ENCODE results near the gene ADRM1.

Gene ADRM1

GRCh38 chr20:62331347-62331746, 28.6 kb downstream of the ADRM1 start:
- H3K27me3 ChIP-seq (ENCODE audit: insufficient read depth, low read depth): no peaks in the 10 kb centered on the region
- H3K9ac ChIP-seq: no peak overlapping the region
- H2AFZ ChIP-seq (ENCODE audit: low read depth): no peak overlapping the region
- H3K4me3 ChIP-seq (IDR thresholded peaks at IDR 0.05; ENCODE audit: insufficient read depth, low read depth, low read length): no peak overlapping the region
- H3K36me3 ChIP-seq (ENCODE audit: insufficient read depth): no peaks in the 10 kb centered on the region
- no peaks in the 10 kb centered on the region for H3K4me1 ChIP-seq (ENCODE audit: low read depth, poor library complexity, severe bottlenecking)
- TF ChIP-seq CTCF (conservative IDR thresholded peaks at IDR 0.05; ENCODE audit: low read depth, low read length): no peak
- H4K20me1 ChIP-seq (ENCODE audit: insufficient read depth): no peaks in the 10 kb centered on the region
- no peaks in the 10 kb centered on the region for H3K79me2 ChIP-seq (ENCODE audit: insufficient read depth, low read depth)
- H3K27ac ChIP-seq: no peak overlapping the region
- H3K4me2 ChIP-seq: no peak overlapping the region

- H3K27me3 ChIP-seq (ENCODE audit: insufficient read depth, low read depth): no peaks in the 10 kb centered on the region
- no peaks in the 10 kb centered on the region for H3K79me2 ChIP-seq (ENCODE audit: insufficient read depth, low read depth)
- H3K9ac ChIP-seq: no peak overlapping the region
- no peak overlapping the region for H3K4me3 ChIP-seq (IDR thresholded peaks at IDR 0.05; ENCODE audit: insufficient read depth, low read depth, low read length)
- no peak for TF ChIP-seq CTCF (conservative IDR thresholded peaks at IDR 0.05; ENCODE audit: low read depth, low read length)
- no peak overlapping the region for H3K4me2 ChIP-seq
- H3K27ac ChIP-seq: no peak overlapping the region
- H3K4me1 ChIP-seq (ENCODE audit: low read depth, poor library complexity, severe bottlenecking): no peaks in the 10 kb centered on the region
- H2AFZ ChIP-seq (ENCODE audit: low read depth): no peak overlapping the region
- H3K36me3 ChIP-seq (ENCODE audit: insufficient read depth): no peaks in the 10 kb centered on the region
- H4K20me1 ChIP-seq (ENCODE audit: insufficient read depth): no peaks in the 10 kb centered on the region
Observed at GRCh38 chr20:62332421-62332820, 29.6 kb downstream of the ADRM1 start.

- no peaks in the 10 kb centered on the region for H4K20me1 ChIP-seq (ENCODE audit: insufficient read depth)
- TF ChIP-seq CTCF (conservative IDR thresholded peaks at IDR 0.05; ENCODE audit: low read depth, low read length): no peak
- H2AFZ ChIP-seq (ENCODE audit: low read depth): no peak overlapping the region
- H3K4me2 ChIP-seq: no peak overlapping the region
- H3K4me3 ChIP-seq (IDR thresholded peaks at IDR 0.05; ENCODE audit: insufficient read depth, low read depth, low read length): no peak overlapping the region
- no peaks in the 10 kb centered on the region for H3K36me3 ChIP-seq (ENCODE audit: insufficient read depth)
- H3K27ac ChIP-seq: no peak overlapping the region
- H3K79me2 ChIP-seq (ENCODE audit: insufficient read depth, low read depth): no peaks in the 10 kb centered on the region
- no peak overlapping the region for H3K9ac ChIP-seq
- H3K4me1 ChIP-seq (ENCODE audit: low read depth, poor library complexity, severe bottlenecking): peaks cover 4% of the 10 kb centered on the region
- no peaks in the 10 kb centered on the region for H3K27me3 ChIP-seq (ENCODE audit: insufficient read depth, low read depth)
Observed at GRCh38 chr20:62332989-62333819, 30.4 kb downstream of the ADRM1 start.

GRCh38 chr20:62333820-62334595, 31.2 kb downstream of the ADRM1 start:
- no peak overlapping the region for H3K27ac ChIP-seq
- H3K4me2 ChIP-seq: no peak overlapping the region
- no peak for TF ChIP-seq CTCF (conservative IDR thresholded peaks at IDR 0.05; ENCODE audit: low read depth, low read length)
- H3K79me2 ChIP-seq (ENCODE audit: insufficient read depth, low read depth): no peaks in the 10 kb centered on the region
- H2AFZ ChIP-seq (ENCODE audit: low read depth): no peak overlapping the region
- H3K27me3 ChIP-seq (ENCODE audit: insufficient read depth, low read depth): no peaks in the 10 kb centered on the region
- no peaks in the 10 kb centered on the region for H4K20me1 ChIP-seq (ENCODE audit: insufficient read depth)
- no peak overlapping the region for H3K9ac ChIP-seq
- no peak overlapping the region for H3K4me3 ChIP-seq (IDR thresholded peaks at IDR 0.05; ENCODE audit: insufficient read depth, low read depth, low read length)
- H3K4me1 ChIP-seq (ENCODE audit: low read depth, poor library complexity, severe bottlenecking): peaks cover 12% of the 10 kb centered on the region
- H3K36me3 ChIP-seq (ENCODE audit: insufficient read depth): no peaks in the 10 kb centered on the region

All from KMS-11 (cell line).